Cerebellar nuclear complex (tissue), 1 donor: ENCODE data around the gene ZSCAN12.

ENCODE experiments used
- DNase-seq, 2 experiments: peaks; one replicate each; lab custom pipeline; 2025; lab: John Stamatoyannopoulos, UW

ZSCAN12 gene

GRCh38 chr6:28353981-28354676, 45.4 kb downstream of the ZSCAN12 start:
- DNase-seq = no peak

GRCh38 chr6:28353356-28353755, 46.2 kb downstream of the ZSCAN12 start:
- DNase-seq = no peak

- DNase-seq = no peak
These were observed 48.0 kb downstream of the ZSCAN12 start for GRCh38 chr6:28351493-28351925.

- DNase-seq = no peak
These were observed 48.5 kb downstream of the ZSCAN12 start for GRCh38 chr6:28351087-28351486.

- DNase-seq = peak in 1 of 2 experiments; percentile 63
These were observed 49.4 kb downstream of the ZSCAN12 start, which contains the start of gene ZKSCAN3 for GRCh38 chr6:28349892-28350737. TSS of gene ZKSCAN3 (plus strand) at chr6:28349947. CDS start at chr6:28359587, 9,640 bp downstream.

- no peak for DNase-seq
These were observed 50.1 kb downstream of the ZSCAN12 start for GRCh38 chr6:28349344-28349891.

- no peak for DNase-seq
These were observed 52.4 kb downstream of the ZSCAN12 start for GRCh38 chr6:28347119-28347518.

GRCh38 chr6:28345201-28345600, 54.3 kb downstream of the ZSCAN12 start:
- DNase-seq = no peak

GRCh38 chr6:28343898-28344677, 55.5 kb downstream of the ZSCAN12 start:
- no peak for DNase-seq

- DNase-seq = no peak
These were observed 59.0 kb downstream of the ZSCAN12 start for GRCh38 chr6:28340310-28341095.

- no peak for DNase-seq
These were observed 62.4 kb downstream of the ZSCAN12 start for GRCh38 chr6:28337121-28337520.

GRCh38 chr6:28336284-28337120, 63.0 kb downstream of the ZSCAN12 start:
- no peak for DNase-seq

GRCh38 chr6:28335564-28336283, 63.8 kb downstream of the ZSCAN12 start, which contains the start of gene ZSCAN31:
TSS of gene ZSCAN31 (minus strand) at chr6:28336148. CDS start at chr6:28329683, 6,465 bp downstream.
- DNase-seq = peak; percentile 33 to 78

- no peak for DNase-seq
These were observed 64.4 kb downstream of the ZSCAN12 start for GRCh38 chr6:28335040-28335563.

- DNase-seq = no peak
These were observed 65.1 kb downstream of the ZSCAN12 start for GRCh38 chr6:28334286-28335039.

GRCh38 chr6:28333599-28334018, 65.9 kb downstream of the ZSCAN12 start:
- no peak for DNase-seq

GRCh38 chr6:28333047-28333446, 66.5 kb downstream of the ZSCAN12 start:
- no peak for DNase-seq

- no peak for DNase-seq
These were observed 69.5 kb downstream of the ZSCAN12 start for GRCh38 chr6:28330041-28330440.
